NCI-H2029 (cell line): Measurements from ENCODE around the gene SRPRB.

Experiments used
- DNase-seq: peaks from one replicate; lab custom pipeline; 2025; lab: John Stamatoyannopoulos, UW

SRPRB gene

GRCh38 chr3:133840767-133841166 lies 35.2 kb downstream of the SRPRB start:
- no peak for DNase-seq

- no peak for DNase-seq
These were observed 35.6 kb downstream of the SRPRB start for GRCh38 chr3:133841196-133841595.

- DNase-seq, result no peak
These were observed 36.5 kb downstream of the SRPRB start for GRCh38 chr3:133842158-133842557.

- no peak for DNase-seq
These were observed 38.0 kb downstream of the SRPRB start for GRCh38 chr3:133843634-133844033.

GRCh38 chr3:133845127-133845526 lies 39.5 kb downstream of the SRPRB start:
- no peak for DNase-seq

- no peak for DNase-seq
These were observed 43.7 kb downstream of the SRPRB start for GRCh38 chr3:133849346-133849745.

- no peak for DNase-seq
These were observed 44.4 kb downstream of the SRPRB start for GRCh38 chr3:133850034-133850433.

GRCh38 chr3:133851266-133851906 lies 45.8 kb downstream of the SRPRB start:
- DNase-seq, result no peak

- no peak for DNase-seq
These were observed 46.3 kb downstream of the SRPRB start for GRCh38 chr3:133851931-133852330.

GRCh38 chr3:133853063-133853924 lies 47.7 kb downstream of the SRPRB start:
- no peak for DNase-seq

GRCh38 chr3:133853925-133854227 lies 48.3 kb downstream of the SRPRB start:
- no peak for DNase-seq

GRCh38 chr3:133854264-133855001 lies 48.8 kb downstream of the SRPRB start:
- DNase-seq, result no peak

GRCh38 chr3:133855002-133855370 lies 49.4 kb downstream of the SRPRB start:
- no peak for DNase-seq

GRCh38 chr3:133855772-133856171 lies 50.2 kb downstream of the SRPRB start:
- DNase-seq, result no peak

- DNase-seq, result no peak
These were observed 50.7 kb downstream of the SRPRB start for GRCh38 chr3:133856316-133856715.

GRCh38 chr3:133857767-133858166 lies 52.2 kb downstream of the SRPRB start:
- no peak for DNase-seq

GRCh38 chr3:133859381-133860234 lies 54.0 kb downstream of the SRPRB start:
- DNase-seq, result peak; percentile 2

- no peak for DNase-seq
These were observed 54.9 kb downstream of the SRPRB start for GRCh38 chr3:133860519-133860918.

GRCh38 chr3:133862161-133862560 lies 56.5 kb downstream of the SRPRB start:
- DNase-seq, result peak; percentile 70

GRCh38 chr3:133863911-133864310 lies 58.3 kb downstream of the SRPRB start:
- no peak for DNase-seq

GRCh38 chr3:133864616-133865015 lies 59.0 kb downstream of the SRPRB start:
- no peak for DNase-seq
